Esophagus mucosa (tissue), 1 donor: Measurements from ENCODE around the gene AQP12B. TPM values are rescaled to one million over a fixed set of nuclear protein-coding genes. Genes with fewer than 3 reads are reported as not detected.

Experiments
- ATAC-seq: fragments of 200-7000 bp; cut with Tn5 transposase; one replicate; pipeline ENCODE4 v1.9.1; 2020
- total RNA-seq: library from RNA; stranded (reverse); gene quantifications from one replicate; pipeline ENCODE4 v1.2.4, GENCODE V29; 2023
- donor health status: DM: yes; HTN: yes; CAD: no.

Gene AQP12B
- total RNA-seq, 1 donor from 2014 or later, result not detected

DNA sequence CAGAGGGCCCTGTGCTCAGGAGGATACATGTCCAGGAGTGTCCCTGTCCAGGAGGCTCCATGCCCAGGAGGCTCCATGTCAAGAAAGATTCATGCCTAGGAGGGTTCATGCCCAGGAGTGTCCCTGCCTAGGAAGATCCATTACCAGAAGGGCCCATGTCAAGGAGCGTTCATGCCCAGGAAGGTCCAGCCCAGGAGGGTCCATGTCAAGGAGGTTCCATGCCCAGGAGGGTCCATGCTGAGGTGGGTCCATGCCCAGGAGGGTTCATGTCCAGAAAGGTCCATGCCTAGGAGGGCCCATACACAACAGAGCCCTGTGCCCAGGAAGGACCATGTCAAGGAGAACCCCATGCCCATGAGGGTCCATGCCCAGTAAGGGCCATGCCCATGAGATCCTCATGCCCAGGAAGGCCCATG lies 50.4 kb downstream of the AQP12B start:
- ATAC-seq, result no peak

- no peak for ATAC-seq
Measured at GRCh38 chr2:240631548-240632305, 51.0 kb downstream of the AQP12B start.

GRCh38 chr2:240630771-240631547 lies 51.7 kb downstream of the AQP12B start:
- no peak for ATAC-seq

DNA sequence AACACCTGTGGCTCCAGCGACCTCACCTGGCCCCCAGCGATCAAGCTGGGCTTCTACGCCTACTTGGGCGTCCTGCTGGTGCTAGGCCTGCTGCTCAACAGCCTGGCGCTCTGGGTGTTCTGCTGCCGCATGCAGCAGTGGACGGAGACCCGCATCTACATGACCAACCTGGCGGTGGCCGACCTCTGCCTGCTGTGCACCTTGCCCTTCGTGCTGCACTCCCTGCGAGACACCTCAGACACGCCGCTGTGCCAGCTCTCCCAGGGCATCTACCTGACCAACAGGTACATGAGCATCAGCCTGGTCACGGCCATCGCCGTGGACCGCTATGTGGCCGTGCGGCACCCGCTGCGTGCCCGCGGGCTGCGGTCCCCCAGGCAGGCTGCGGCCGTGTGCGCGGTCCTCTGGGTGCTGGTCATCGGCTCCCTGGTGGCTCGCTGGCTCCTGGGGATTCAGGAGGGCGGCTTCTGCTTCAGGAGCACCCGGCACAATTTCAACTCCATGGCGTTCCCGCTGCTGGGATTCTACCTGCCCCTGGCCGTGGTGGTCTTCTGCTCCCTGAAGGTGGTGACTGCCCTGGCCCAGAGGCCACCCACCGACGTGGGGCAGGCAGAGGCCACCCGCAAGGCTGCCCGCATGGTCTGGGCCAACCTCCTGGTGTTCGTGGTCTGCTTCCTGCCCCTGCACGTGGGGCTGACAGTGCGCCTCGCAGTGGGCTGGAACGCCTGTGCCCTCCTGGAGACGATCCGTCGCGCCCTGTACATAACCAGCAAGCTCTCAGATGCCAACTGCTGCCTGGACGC lies 52.5 kb downstream of the AQP12B start:
- ATAC-seq, result no peak

DNA sequence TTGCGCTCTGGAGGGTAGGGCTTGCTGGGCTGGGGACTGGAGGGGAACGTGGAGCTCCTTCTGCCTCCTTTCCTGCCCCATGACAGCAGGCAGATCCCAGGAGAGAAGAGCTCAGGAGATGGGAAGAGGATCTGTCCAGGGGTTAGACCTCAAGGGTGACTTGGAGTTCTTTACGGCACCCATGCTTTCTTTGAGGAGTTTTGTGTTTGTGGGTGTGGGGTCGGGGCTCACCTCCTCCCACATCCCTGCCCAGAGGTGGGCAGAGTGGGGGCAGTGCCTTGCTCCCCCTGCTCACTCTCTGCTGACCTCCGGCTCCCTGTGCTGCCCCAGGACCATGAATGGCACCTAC lies 53.1 kb downstream of the AQP12B start:
- ATAC-seq, result no peak

DNA sequence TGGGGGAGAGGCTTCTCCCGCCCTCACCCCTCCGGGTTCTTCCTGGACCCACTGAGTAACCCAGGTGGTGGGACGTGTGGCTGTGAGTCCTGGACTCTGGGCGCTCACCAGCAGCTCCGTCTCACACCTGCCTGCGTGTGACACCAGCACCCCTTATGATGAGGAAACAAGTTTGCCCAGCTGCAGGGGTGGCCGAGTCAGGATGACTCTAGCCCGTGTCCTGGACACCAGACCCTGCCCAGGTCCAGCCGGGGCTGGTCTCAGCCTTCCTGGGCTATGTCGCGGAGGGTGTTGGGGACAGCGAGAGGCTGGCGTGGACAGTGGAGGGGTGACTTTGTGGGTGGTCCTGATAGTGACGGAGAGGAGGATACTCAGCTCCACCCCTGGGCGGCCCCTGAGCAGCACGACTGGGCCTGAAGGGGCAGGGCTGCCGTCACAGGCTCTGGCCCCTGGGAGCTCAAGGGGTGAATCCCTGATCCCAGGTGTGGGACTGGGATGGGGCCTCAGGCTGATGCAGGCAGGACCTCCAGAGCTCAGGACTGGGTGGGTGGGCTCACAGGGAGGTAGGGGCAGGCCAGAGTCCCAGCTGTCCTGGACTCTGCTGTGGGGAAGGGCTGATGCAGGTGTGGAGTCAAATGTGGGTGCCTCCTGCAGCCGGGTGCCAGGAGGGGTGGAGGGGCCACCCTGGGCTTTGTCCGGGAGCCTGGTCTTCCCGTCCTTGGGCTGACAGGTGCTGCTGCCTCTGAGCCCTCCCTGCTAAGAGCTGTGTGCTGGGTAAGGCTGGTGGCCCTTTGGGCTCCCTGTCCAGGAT lies 53.7 kb downstream of the AQP12B start:
- no peak for ATAC-seq

DNA sequence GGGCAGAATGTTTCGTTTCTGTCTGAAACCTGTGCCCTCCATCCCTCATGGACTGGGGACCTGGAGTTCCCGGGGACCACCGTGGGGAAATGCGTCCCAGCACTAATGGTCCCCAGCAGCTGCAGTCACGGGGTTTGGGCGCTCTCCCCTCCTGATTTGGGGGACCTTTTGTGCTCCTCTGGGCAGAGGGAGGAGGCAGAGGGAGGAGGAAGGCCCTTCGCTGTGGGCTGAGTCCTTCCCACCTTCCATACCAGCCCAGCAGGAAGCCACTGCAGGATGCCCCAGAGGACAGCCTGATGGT lies 54.2 kb downstream of the AQP12B start:
- no peak for ATAC-seq

DNA sequence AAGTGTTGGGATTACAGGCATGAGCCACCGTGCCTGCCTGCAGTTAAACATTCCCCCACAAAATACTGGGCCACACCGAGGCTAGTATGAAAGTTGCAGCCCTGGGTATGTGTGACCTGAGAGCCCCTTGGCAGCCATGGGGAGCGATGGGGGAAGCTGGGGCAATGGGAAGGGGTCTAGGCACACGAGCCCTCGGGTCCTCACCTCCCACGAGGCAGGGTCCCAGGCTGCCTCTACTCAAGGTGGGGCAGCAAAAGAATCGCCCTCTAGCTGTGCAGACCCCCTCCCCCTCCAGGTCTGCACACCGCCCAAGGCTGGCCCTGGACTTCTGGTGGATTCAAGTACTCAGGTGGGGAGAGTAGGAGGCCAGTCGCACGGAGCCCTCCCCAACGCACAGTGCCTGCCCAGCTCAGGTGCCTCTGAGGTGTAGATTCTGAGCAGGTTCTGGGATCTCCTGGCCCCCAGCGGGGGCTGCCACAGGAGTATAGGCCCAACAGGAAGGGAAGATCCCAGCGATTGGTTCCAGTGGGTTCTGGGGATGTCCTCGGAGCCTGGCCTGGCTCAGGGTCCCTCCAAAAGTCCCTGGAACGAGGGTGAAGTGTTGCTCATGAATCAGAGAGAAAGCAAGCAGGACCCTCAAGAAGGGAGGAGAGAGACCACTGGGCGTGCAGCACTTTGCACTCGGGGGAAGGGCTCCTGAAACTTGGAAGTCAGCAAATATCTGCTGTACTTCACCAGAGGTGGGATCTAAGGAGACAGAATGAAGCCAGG lies 54.8 kb downstream of the AQP12B start:
- ATAC-seq, result no peak

DNA sequence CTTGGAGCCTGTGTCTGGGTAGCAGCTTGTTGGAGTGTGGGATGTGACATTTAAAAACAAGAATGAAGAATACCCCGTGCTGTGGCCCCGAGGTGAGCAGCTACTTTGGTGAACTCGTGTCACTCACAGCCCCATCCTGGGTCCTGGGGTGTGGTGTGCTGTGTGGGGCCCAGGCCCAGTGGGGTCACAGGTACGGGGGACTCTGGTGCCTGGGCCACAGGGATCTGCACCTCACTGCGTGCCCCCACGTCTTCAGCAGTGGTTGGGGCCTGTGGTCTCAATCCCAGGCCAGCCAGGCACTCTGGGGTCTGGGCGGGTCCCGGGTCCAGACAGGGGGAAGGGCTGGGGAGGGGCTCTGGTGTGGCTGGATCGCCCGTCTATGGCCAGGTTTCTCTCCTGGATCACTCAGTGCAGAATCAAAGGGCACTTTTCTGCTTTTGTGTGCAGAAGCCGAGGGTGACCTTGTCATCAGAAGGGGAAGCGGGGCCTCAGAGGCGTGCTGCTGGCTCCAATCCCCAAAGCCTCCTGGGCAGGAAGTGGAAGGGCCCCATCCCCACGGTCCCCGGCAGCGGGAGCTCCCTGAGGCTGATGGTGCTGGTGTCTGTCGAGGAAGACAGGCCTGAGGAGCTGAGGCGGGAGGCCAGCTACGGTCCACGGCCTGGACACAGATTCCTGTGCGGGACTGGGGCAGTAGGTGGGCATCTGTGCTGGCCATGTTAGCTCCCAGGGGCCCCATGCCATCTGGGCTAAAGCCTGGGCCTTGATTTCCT lies 56.0 kb downstream of the AQP12B start:
- ATAC-seq, result no peak

Other genes with a start within 250 kb of the AQP12B start
- 101 TPM for gene GPC1, start 247.2 kb downstream of the AQP12B start, total RNA-seq
- gene ANKMY1, start 124.9 kb downstream of the AQP12B start, total RNA-seq, result 8.9 TPM
- 3.7 TPM for gene DUSP28, start 122.5 kb downstream of the AQP12B start, total RNA-seq
- 44.6 TPM for gene RNPEPL1, start 114.4 kb downstream of the AQP12B start, total RNA-seq
- 10.5 TPM for gene CAPN10, start 96.2 kb downstream of the AQP12B start, total RNA-seq
- gene GPR35, start 57.4 kb downstream of the AQP12B start, total RNA-seq, result 0.24 TPM
- not detected for gene AQP12A, start 9.0 kb upstream of the AQP12B start, total RNA-seq
- 0.12 TPM for gene KIF1A, start 137.3 kb upstream of the AQP12B start, total RNA-seq
- not detected for gene AGXT, start 185.9 kb upstream of the AQP12B start, total RNA-seq
- 148 TPM for gene MAB21L4, start 213.3 kb upstream of the AQP12B start, total RNA-seq
- gene CROCC2, start 223.5 kb upstream of the AQP12B start, total RNA-seq, result 0.12 TPM